SK-N-SH treated with all-trans-retinoic acid at 6 μM for 48 hours (cell line): ENCODE measurements around the gene SEPTIN1.

ENCODE experiments used
- ATAC-seq: fragments of 200-7000 bp; cut with Tn5 transposase; 3 replicates; pipeline ENCODE4 v1.9.1; 2020; ENCODE audit warnings: mild to moderate bottlenecking, moderate library complexity
- ARNTL ChIP-seq: fragments of 450-650 bp; formaldehyde crosslinking; IDR thresholded peaks from 2 replicates; pipeline ENCODE4 v1.5.0; 2020; ENCODE audit warnings: low read depth, mild to moderate bottlenecking, moderate library complexity, borderline replicate concordance
- BACH2 ChIP-seq: fragments of 250-450 bp; sonication (Bioruptor Pico); IDR thresholded peaks from 2 replicates; pipeline ENCODE4 v1.9.0; 2021; ENCODE audit warnings: mild to moderate bottlenecking, borderline replicate concordance
- CSDC2 ChIP-seq: fragments of 250-450 bp; sonication (Bioruptor Pico); IDR thresholded peaks from 2 replicates; pipeline ENCODE4 v1.5.0; 2020; ENCODE audit warnings: mild to moderate bottlenecking, moderate library complexity
- CSRNP3 ChIP-seq: fragments of 250-450 bp; sonication (Bioruptor Pico); IDR thresholded peaks from 2 replicates; pipeline ENCODE4 v1.5.1; 2021; ENCODE audit warnings: mild to moderate bottlenecking, moderate library complexity
- ESRRG ChIP-seq: fragments of 250-450 bp; sonication (Bioruptor Pico); IDR thresholded peaks from 2 replicates; pipeline ENCODE4 v1.6.1; 2021; ENCODE audit warnings: mild to moderate bottlenecking
- GLIS3 ChIP-seq: fragments of 250-450 bp; sonication (Bioruptor Pico); IDR thresholded peaks from 2 replicates; pipeline ENCODE4 v1.5.0; 2020; ENCODE audit warnings: mild to moderate bottlenecking, moderate library complexity
- ISL1 ChIP-seq: fragments of 250-450 bp; sonication (Bioruptor Pico); IDR thresholded peaks from 2 replicates; pipeline ENCODE4 v2.1.2; 2022; ENCODE audit warnings: mild to moderate bottlenecking, moderate library complexity
- OSR1 ChIP-seq: fragments of 250-450 bp; sonication (Bioruptor Pico); IDR thresholded peaks from 2 replicates; pipeline ENCODE4 v1.8.0; 2022; ENCODE audit warnings: moderate library complexity, mild to moderate bottlenecking, inconsistent platforms
- PATZ1 ChIP-seq: fragments of 250-450 bp; sonication (Bioruptor Pico); IDR thresholded peaks from 2 replicates; pipeline ENCODE4 v1.8.0; 2020; ENCODE audit warnings: mild to moderate bottlenecking, moderate library complexity, borderline replicate concordance
- POU6F1 ChIP-seq: fragments of 250-450 bp; sonication (Bioruptor Pico); IDR thresholded peaks from 2 replicates; pipeline ENCODE4 v1.8.0; 2021; ENCODE audit warnings: low read depth, mild to moderate bottlenecking, moderate library complexity, borderline replicate concordance
- PPARA ChIP-seq: fragments of 250-450 bp; sonication (Bioruptor Pico); IDR thresholded peaks from 2 replicates; pipeline ENCODE4 v1.5.0; 2020; ENCODE audit warnings: mild to moderate bottlenecking, borderline replicate concordance
- RARB ChIP-seq: fragments of 250-450 bp; sonication (Bioruptor Pico); IDR thresholded peaks from 2 replicates; pipeline ENCODE4 v1.8.0; 2021; ENCODE audit warnings: mild to moderate bottlenecking, moderate library complexity
- SNAI2 ChIP-seq: fragments of 250-450 bp; sonication (Bioruptor Pico); IDR thresholded peaks from 2 replicates; pipeline ENCODE4 v1.5.0; 2020; ENCODE audit warnings: mild to moderate bottlenecking, moderate library complexity
- TCF4 ChIP-seq: fragments of 250-450 bp; sonication (Bioruptor Pico); IDR thresholded peaks from 2 replicates; pipeline ENCODE4 v1.8.0; 2021; ENCODE audit warnings: mild to moderate bottlenecking, moderate library complexity, borderline replicate concordance
- TOX ChIP-seq: fragments of 250-450 bp; sonication (Bioruptor Pico); IDR thresholded peaks from 2 replicates; pipeline ENCODE4 v1.8.0; 2021; ENCODE audit warnings: mild to moderate bottlenecking, moderate library complexity, borderline replicate concordance
- TSHZ2 ChIP-seq: fragments of 250-450 bp; sonication (Bioruptor Pico); IDR thresholded peaks from 2 replicates; pipeline ENCODE4 v1.5.0; 2020; ENCODE audit warnings: mild to moderate bottlenecking, moderate library complexity
- ZC3H10 ChIP-seq: fragments of 250-450 bp; sonication (Bioruptor Pico); IDR thresholded peaks from 2 replicates; pipeline ENCODE4 v1.5.1; 2021; ENCODE audit warnings: mild to moderate bottlenecking, moderate library complexity
- ZFP3 ChIP-seq: fragments of 250-450 bp; sonication (Bioruptor Pico); IDR thresholded peaks from 2 replicates; pipeline ENCODE4 v1.5.0; 2020; ENCODE audit warnings: mild to moderate bottlenecking, moderate library complexity
- ZNF565 ChIP-seq: fragments of 450-650 bp; formaldehyde crosslinking; conservative IDR thresholded peaks from 2 replicates; pipeline ENCODE4 v1.5.0; 2020; ENCODE audit warnings: low read depth, mild to moderate bottlenecking, moderate library complexity
- ZNF70 ChIP-seq: fragments of 450-650 bp; formaldehyde crosslinking; IDR thresholded peaks from 2 replicates; pipeline ENCODE4 v1.5.0; 2020; ENCODE audit warnings: mild to moderate bottlenecking, moderate library complexity
- ZNF8 ChIP-seq: fragments of 450-650 bp; formaldehyde crosslinking; IDR thresholded peaks from 2 replicates; pipeline ENCODE4 v1.5.0; 2020; ENCODE audit warnings: mild to moderate bottlenecking, moderate library complexity

SEPTIN1 gene

GRCh38 chr16:30394592-30395154 lies 12.3 kb upstream of the SEPTIN1 start:
- ATAC-seq, result peak; percentile 51

GRCh38 chr16:30383521-30383920 lies 1.2 kb upstream of the SEPTIN1 start:
- TF ChIP-seq PATZ1, result no peak
- ATAC-seq, result no peak

More at GRCh38 chr16:30394592-30395154, 12.3 kb upstream of the SEPTIN1 start:
- no peak for TF ChIP-seq ISL1 (CRISPR knock-in tag)
- no peak for TF ChIP-seq ZNF70 (CRISPR knock-in tag)
- TF ChIP-seq TCF4 (CRISPR knock-in tag), result no peak
- no peak for TF ChIP-seq POU6F1
- no peak for TF ChIP-seq BACH2 (CRISPR knock-in tag)
- TF ChIP-seq ZC3H10, result no peak
- TF ChIP-seq CSDC2, result no peak
- no peak for TF ChIP-seq ZNF565 (CRISPR knock-in tag)
- TF ChIP-seq PATZ1, result no peak
- TF ChIP-seq ZFP3 (CRISPR knock-in tag), result no peak
- TF ChIP-seq ZNF8, result no peak
- TF ChIP-seq GLIS3 (CRISPR knock-in tag), result no peak
- no peak for TF ChIP-seq PPARA
- no peak for TF ChIP-seq CSRNP3 (CRISPR knock-in tag)

- TF ChIP-seq ZFP3 (CRISPR knock-in tag) (no peak), BACH2 (CRISPR knock-in tag) (no peak), ISL1 (CRISPR knock-in tag) (no peak), RARB (CRISPR knock-in tag) (no peak), ZC3H10 (no peak), ESRRG (CRISPR knock-in tag) (no peak), ZNF70 (CRISPR knock-in tag) (no peak), GLIS3 (CRISPR knock-in tag) (no peak), TSHZ2 (CRISPR knock-in tag) (no peak), PPARA (no peak), TCF4 (CRISPR knock-in tag) (no peak), CSDC2 (no peak), ZNF565 (CRISPR knock-in tag) (no peak), SNAI2 (CRISPR knock-in tag) (no peak), ARNTL (CRISPR knock-in tag) (no peak), TOX (CRISPR knock-in tag) (no peak), OSR1 (no peak)
- no peak for ATAC-seq
These were observed 895 bp downstream of the SEPTIN1 start for GRCh38 chr16:30381291-30382041.
